ENCODE data around the gene NAAA. TPM values are rescaled to one million over a fixed set of nuclear protein-coding genes. Genes with fewer than 3 reads are reported as not detected.

Gene NAAA
- total and polyA plus RNA-seq, 2 of the 13 experiments (the other 11 are each of a cell fraction or from before 2014, with no cell fraction given), result 22.4 to 24.6 TPM

GRCh38 chr4:75935628-75936027 lies 5.2 kb downstream of the NAAA start:
- H2AFZ ChIP-seq (ENCODE audit: low read length), result no peak overlapping the region
- peaks cover 24% of the 10 kb centered on the region for H3K4me1 ChIP-seq (ENCODE audit: insufficient read depth, low read length)
- H3K4me3 ChIP-seq (replicated peaks in 1 of 3; ENCODE audit: insufficient read depth in 1 of 3, low read depth in 2 of 3, low read length in 3 of 3), result no peak overlapping the region
- CTCF ChIA-PET (ENCODE audit: low intra/inter-chr PET ratio, low total read pairs), result no interaction called here
- 81% methylated on average over 1 of the region's 1 CpG for WGBS (ENCODE audit: low lambda C conversion rate)
- no peaks in the 10 kb centered on the region for H3K79me2 ChIP-seq (ENCODE audit: insufficient read depth, low read length)
- in situ Hi-C loops (cut with HindIII; ENCODE audit: extremely low pct_ligation_motif_present, low pct_unique_long_range_greater_than_20kb), result no loop called here
- DNase-seq (ENCODE audit: low spot score) (no peak), ATAC-seq (no peak), FAIRE-seq (no peak)
- no peaks in the 10 kb centered on the region for H3K27me3 ChIP-seq (ENCODE audit: control insufficient read depth in 1 of 2, insufficient read depth in 2 of 2, low read length in 2 of 2)
- BruUV-seq (replicated peaks), result no TSS peak
- H3K36me3 ChIP-seq (replicated peaks in 1 of 2; ENCODE audit: control insufficient read depth in 1 of 2, insufficient read depth in 2 of 2, low read length in 2 of 2), result no peaks in the 10 kb centered on the region
- H4K20me1 ChIP-seq (ENCODE audit: insufficient read depth, low read length), result no peaks in the 10 kb centered on the region
- TF ChIP-seq E2F1 (CRISPR knock-in tag; IDR thresholded peaks at IDR 0.05) (no peak), PRMT3 (CRISPR knock-in tag; IDR thresholded peaks at IDR 0.05; ENCODE audit: borderline replicate concordance, low read depth) (no peak), CREBL2 (CRISPR knock-in tag; IDR thresholded peaks at IDR 0.05; ENCODE audit: borderline replicate concordance) (no peak), MAFK (conservative IDR thresholded peaks at IDR 0.05 in 1 of 2, IDR thresholded peaks at IDR 0.05 in 1 of 2; ENCODE audit: low read length in 2 of 2) (peak; percentile 84 to 91), FIP1L1 (IDR thresholded peaks at IDR 0.05; ENCODE audit: borderline replicate concordance, insufficient read depth, low read depth, low read length) (no peak), PPARG (CRISPR knock-in tag; conservative IDR thresholded peaks at IDR 0.05) (no peak), HNF1B (CRISPR knock-in tag; IDR thresholded peaks at IDR 0.05) (no peak), MAFF (IDR thresholded peaks at IDR 0.05; ENCODE audit: low read depth, low read length) (peak; percentile 87), RFX3 (CRISPR knock-in tag; IDR thresholded peaks at IDR 0.05) (no peak), SYNCRIP (IDR thresholded peaks at IDR 0.05; ENCODE audit: insufficient read depth, low read depth, low read length) (no peak)
- POLR2A ChIA-PET, result no interaction called here
- intact Hi-C loops (cut with micrococcal nuclease; ENCODE audit: unreplicated experiment), result no loop called here
- H3K27ac ChIP-seq (ENCODE audit: extremely low read length, insufficient read depth, low read length), result no peak overlapping the region
- H3K9me3 ChIP-seq (ENCODE audit: low read length), result no peaks in the 10 kb centered on the region
- no peak overlapping the region for H3K9ac ChIP-seq (ENCODE audit: insufficient read depth, low read depth, low read length)
- no peak overlapping the region for H3K4me2 ChIP-seq (ENCODE audit: low read depth, low read length)

Data from HepG2 (cell line).